SHP77 (cell line): ENCODE measurements around the gene SLC6A2.
"Not testable (repeated sequence)": the region's sequence is repeated elsewhere in the genome, so short reads cannot be mapped to it uniquely, and the experiment has no call there.

ENCODE experiments used
- DNase-seq, 2 experiments: peaks; one replicate each; lab custom pipeline; 2025; lab: John Stamatoyannopoulos, UW

Gene SLC6A2

DNA sequence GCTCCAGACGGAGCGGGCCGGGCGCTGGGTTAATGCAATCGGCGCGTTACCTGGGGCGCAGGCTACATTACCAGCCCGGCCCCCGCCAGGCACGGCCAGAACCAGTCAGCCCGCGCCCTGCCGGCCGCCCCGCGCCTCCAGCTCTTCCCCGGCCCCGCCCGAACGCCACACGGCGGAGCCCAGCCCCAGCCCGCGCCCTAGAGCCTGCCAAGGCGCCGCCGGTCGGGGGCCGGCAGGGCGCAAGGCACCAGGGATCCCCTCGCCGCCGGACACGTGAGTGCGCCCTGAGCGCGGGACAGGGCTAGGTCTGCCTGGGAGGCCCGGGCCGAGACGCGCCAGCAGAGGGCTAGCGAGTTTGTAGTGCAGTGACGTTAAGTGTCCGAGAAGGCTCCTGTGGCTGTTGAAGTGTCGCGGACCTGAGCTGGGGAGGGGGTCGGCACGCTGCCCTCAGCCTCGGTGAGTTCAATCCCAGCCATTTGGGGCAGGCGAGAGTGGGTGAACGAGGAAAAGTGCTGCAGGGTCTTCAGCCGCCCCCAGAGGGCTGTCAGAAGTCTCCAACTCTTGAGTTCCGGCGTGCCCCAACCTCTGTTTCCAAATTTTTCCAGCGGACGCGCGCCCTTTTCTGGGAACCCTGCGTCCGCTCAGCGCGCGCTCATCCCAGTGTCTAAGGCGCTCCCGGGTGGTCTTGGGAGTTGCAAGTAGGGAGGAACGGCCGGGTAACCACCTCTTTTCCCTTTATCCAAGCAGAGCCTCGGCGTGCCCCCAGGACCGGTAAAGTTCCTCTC is at the start of gene SLC6A2:
TSS of gene SLC6A2 (plus strand) at position 92 of the 785 bp plus-strand sequence. CDS start 707 bp downstream, outside the sequence.
- no peak for DNase-seq

GRCh38 chr16:55613613-55614335 is 42.0 kb upstream of the SLC6A2 start:
- DNase-seq: no peak

GRCh38 chr16:55615071-55615470 is 40.7 kb upstream of the SLC6A2 start:
- no peak for DNase-seq

- not testable (repeated sequence) for DNase-seq
Measured at GRCh38 chr16:55615670-55616069, 40.1 kb upstream of the SLC6A2 start.

GRCh38 chr16:55621771-55622170 is 34.0 kb upstream of the SLC6A2 start:
- DNase-seq: no peak

GRCh38 chr16:55622272-55622671 is 33.5 kb upstream of the SLC6A2 start:
- no peak for DNase-seq

DNA sequence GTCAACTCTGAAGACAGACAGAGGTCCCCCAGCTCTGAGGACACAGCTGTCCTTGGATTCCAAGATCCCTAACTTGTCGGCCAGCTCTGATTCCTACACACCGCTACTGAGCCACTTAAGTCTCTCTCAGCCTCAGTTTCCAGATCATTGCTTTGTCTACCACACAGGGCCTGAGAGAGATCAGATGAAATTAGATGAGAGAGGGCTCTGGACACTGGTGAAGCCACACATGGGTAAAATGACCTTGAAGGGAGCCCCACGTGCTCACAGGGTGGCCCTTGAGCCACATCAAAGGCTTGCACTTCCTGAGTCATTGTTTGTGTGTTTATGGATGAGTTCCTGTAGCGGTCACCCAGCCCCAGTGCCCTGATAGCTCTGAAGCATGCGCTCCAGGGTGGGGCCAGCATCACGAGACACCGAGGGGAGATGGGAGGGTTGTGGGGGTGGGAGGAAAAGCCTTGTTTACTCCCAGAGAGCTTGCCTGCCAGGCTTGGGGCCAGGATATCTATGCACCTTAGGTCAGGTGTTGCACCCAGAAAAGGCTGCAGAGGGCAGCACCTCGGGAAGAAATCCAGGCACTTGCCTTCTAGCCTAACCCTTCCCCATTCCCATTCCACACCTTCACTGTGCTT is 32.7 kb upstream of the SLC6A2 start:
- no peak for DNase-seq

DNA sequence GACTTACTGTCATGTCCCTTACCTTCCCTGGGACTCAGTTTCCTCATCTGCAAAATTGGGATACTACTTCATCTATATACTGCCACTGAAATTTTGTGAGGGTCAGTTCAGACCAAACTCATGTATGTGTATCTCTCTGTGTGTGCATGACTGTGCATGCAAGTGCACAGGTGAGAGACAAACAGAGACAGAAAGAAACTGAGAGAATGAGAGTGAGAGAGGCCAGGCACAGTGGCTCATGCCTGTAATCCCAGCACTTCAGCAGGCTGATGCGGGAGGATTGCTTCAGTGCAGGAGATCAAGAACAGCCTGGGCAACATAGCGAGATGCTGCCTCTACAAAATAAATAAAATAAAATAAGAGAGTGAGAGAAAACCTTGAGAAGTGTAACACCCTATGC is 32.1 kb upstream of the SLC6A2 start:
- no peak for DNase-seq

GRCh38 chr16:55624696-55625095 is 31.1 kb upstream of the SLC6A2 start:
- DNase-seq: no peak

- DNase-seq: no peak
Measured at GRCh38 chr16:55625843-55626242, 29.9 kb upstream of the SLC6A2 start.

DNA sequence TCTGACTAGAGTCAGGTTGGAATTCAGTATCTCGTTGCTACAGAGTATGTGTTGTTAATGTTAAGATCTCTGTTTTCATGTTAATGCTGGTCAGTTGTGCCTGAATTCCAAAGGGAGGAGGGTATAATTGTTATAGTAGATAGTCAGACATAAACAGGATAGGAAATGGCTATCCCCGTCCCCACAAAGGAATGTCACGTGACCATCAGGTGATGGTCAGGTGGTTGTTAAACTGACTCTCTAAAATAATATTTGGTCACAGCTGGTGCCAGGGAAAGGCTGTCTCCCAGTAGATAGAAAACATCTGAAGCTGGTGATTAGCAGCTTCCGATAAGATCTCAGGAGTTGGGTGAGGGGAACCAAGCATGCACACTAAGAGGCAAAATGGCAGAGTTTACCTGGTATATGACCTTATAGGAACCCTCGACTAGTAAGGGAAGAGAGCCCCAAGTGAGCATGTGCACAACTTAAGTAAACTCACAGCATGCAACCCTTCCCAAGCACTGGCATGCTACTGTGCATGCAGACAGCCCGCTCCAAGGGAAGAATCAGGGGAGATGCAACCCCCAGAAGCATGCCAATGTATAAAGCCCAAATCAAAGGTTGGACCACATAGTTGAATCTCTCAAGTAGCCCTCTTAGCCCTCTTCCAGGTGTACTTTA is 27.4 kb upstream of the SLC6A2 start:
- no peak for DNase-seq

DNA sequence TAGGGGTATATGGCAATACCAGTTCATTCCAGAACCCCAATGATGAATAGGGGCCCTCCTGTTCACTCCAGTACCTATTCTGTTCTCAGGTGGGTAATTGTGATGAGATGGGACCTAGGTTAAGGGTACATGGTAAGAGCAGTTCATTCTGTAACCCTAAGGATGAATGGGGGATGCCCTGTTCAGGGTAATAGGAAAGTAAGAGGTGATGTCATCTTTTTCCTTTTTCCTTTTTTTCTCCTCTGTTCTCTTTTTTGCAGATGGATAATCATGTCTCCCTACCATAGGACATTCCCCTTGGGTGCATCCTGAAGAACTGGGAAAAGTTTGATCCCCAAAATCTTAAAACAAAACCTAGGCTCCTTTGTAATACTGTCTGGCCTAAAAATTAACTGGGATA is 25.0 kb upstream of the SLC6A2 start:
- no peak for DNase-seq

- DNase-seq: no peak
Measured at GRCh38 chr16:55632259-55632658, 23.5 kb upstream of the SLC6A2 start.

DNA sequence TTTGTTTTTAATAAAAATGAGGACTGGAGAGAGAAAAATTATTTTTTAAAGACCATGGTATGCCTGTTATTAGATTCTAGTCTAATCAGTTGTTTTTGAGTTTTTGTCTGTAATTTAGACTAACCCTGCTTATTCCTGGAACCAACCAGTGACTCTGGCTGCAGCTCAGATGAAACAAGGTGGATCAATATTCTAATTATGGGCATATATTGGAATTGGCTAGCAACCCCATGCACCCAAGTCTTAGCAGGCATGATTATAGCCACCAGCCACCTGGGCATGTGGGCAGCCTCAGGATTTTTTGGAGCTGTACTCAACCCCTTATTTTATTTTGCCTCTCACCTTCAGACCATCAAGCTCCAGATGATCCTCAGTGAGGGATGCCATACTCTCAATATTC is 21.6 kb upstream of the SLC6A2 start:
- no peak for DNase-seq

- no peak for DNase-seq
Measured at GRCh38 chr16:55638256-55638655, 17.5 kb upstream of the SLC6A2 start.

DNA sequence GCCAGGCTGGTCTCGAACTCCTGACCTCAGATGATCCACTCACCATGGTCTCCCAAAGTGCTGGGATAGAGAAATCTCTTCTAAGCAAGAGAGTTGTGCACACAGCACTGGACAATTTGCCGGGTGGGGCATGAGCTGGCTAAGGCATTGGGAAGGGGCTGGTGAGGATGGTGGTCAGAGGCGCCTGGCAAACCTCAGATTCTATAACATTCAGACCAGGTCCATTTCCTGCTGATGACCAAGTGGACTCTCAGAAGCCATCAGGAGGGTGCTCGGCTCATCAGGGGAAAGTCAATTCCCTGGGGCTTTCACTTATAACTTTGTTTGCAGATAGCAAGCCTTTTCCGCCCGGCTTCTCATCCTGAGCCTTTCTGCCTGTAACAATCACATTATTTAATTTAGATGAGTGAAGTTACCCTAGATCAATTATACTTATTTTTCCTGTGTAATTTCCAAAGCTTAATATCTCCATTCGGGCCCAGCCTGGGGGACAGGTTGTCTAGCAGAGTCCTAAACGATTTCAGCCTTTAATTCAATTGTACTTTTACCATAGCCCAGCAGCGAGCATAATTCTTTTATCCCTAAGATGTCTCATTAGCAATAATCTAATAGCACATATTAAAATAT is 15.0 kb upstream of the SLC6A2 start:
- no peak for DNase-seq

DNA sequence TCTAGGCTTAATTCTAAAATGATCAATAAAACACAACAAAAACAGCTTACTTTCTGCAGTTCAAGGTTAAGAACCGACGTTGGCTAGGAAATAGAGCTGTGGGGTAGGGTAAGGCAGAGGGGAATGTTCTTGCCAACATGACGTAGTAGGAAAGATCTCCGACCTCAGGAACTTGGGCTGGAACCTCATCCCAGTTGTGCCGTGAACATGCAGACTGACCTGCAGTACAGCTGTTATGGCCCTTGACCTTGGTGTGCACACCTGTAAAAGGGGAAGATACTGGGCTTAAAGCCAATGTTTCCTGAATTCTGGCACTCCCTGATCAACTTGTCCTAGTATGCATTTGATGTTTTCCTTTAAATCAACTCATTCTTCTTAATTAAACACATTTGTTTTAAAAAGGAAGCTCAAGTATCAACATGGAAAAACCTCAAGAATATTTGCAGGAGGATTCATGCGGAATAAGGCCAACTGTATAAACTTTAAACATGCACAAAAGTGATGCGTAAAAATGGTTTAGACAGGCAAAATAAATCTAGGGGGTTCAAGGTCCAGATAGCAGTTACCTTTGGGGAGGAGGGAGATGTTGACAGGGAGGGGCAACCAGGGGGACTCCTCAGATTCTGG is 14.2 kb upstream of the SLC6A2 start:
- DNase-seq: no peak

- DNase-seq: no peak
Measured at GRCh38 chr16:55642611-55643010, 13.2 kb upstream of the SLC6A2 start.

DNA sequence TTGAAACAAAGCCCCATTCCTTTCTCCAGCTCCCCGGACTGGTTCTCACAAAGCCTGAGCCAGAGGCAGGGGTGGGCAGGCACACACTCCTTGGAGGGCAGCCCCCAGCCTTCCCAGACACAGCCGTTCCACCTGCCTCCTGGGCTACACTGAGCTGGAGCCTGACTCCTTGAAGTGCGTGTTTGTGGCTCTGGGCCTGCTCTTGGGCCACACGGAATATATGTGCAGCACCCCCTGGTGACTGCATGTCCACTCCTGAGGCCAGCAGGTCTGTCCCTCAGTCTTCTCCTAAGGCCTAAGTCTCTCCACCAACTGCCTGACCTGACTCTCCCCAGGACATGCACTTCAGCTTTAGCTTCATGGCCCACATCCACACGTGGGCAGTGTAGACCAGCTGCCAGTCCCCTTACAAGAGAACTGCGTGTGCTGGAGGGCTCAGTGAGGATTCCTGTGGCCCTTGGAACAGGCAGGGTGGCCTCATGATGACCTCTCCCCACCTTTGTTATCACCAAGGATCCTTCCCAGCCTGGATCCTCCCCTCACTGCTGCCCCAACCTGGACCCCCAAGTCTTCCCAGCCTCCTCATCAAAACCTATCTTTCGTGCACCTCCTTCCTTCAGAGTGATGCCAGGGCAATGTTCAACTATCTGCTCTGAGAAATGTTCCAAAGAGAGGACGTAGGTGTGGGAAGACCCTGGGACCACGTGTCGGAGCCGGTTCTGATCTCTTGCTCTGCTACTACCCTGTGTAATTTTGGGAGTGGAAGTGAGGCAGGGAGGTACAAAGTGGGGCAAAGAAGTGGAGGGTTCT is 12.4 kb upstream of the SLC6A2 start:
- no peak for DNase-seq

GRCh38 chr16:55645986-55646385 is 9.8 kb upstream of the SLC6A2 start:
- no peak for DNase-seq

GRCh38 chr16:55647343-55647742 is 8.4 kb upstream of the SLC6A2 start:
- no peak for DNase-seq
